Fibroblast of mammary gland (primary cell): ENCODE results near the gene P3H4.
A peak's percentile ranks its signal among the peaks of the same experiment; 100 is the strongest.

Experiments used
- DNase-seq: peaks from one replicate; pipeline ENCODE4 v3.0.0-alpha.2; 2010; ENCODE audit warnings: low read depth
- H3K4me3 ChIP-seq: 2 replicates; pipeline ENCODE4 v1.5.1; 2011; ENCODE audit warnings: low read depth, mild to moderate bottlenecking, low read length, moderate library complexity; ENCODE audit not compliant: control insufficient read depth
- TF ChIP-seq, protein P1 (sequence below): conservative IDR thresholded peaks from 2 replicates; pipeline ENCODE4 v1.5.1; 2011; ENCODE audit warnings: low read depth, low read length, inconsistent platforms; ENCODE audit not compliant: control insufficient read depth, insufficient read depth

P3H4 gene

DNA sequence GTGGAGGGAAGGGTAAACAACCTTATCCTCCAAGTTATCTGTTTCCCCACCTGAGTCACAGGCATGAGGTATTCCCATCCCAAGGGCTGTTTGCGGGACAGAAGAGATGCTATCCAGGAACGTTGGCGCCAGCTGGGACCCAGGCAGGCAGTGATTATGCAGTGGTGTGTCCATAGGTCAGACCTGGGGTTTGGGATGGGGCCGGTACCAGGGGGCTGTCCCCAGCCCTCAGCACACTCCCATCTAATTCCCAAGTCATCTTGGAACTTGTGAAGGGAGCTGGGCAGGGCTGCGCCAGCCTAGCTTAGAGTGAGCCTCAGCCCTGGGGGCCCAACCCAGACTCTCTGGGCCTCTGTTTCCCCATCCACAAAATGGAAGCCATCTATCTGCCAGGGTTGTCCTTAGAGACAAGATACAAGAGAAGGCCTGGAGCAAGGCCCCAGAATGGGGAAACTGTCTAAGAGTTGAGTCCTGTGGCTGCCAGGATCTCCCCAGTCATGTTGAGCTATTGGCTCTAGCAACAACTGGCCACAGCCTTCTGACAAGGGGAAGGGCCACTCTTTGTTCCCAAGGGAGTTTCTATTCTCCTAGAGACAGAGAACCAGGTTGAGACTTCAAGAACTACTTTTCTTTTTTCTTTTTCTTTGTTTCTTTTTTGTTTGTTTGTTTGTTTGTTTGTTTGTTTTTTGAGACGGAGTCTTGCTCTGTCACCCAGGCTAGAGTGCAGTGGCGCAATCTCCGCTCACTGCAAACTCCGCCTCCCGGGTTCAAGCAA lies 15.4 kb downstream of the P3H4 start:
- H3K4me3 ChIP-seq: no peak overlapping the region
- TF ChIP-seq, protein P1, sequence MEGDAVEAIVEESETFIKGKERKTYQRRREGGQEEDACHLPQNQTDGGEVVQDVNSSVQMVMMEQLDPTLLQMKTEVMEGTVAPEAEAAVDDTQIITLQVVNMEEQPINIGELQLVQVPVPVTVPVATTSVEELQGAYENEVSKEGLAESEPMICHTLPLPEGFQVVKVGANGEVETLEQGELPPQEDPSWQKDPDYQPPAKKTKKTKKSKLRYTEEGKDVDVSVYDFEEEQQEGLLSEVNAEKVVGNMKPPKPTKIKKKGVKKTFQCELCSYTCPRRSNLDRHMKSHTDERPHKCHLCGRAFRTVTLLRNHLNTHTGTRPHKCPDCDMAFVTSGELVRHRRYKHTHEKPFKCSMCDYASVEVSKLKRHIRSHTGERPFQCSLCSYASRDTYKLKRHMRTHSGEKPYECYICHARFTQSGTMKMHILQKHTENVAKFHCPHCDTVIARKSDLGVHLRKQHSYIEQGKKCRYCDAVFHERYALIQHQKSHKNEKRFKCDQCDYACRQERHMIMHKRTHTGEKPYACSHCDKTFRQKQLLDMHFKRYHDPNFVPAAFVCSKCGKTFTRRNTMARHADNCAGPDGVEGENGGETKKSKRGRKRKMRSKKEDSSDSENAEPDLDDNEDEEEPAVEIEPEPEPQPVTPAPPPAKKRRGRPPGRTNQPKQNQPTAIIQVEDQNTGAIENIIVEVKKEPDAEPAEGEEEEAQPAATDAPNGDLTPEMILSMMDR: no peak
- no peak for DNase-seq

- TF ChIP-seq, protein P1: no peak
- no peak overlapping the region for H3K4me3 ChIP-seq
- no peak for DNase-seq
Measured at GRCh38 chr17:41794540-41794975, 17.2 kb downstream of the P3H4 start.

GRCh38 chr17:41793784-41794539 lies 17.8 kb downstream of the P3H4 start:
- TF ChIP-seq, protein P1: no peak
- DNase-seq: no peak
- no peak overlapping the region for H3K4me3 ChIP-seq

DNA sequence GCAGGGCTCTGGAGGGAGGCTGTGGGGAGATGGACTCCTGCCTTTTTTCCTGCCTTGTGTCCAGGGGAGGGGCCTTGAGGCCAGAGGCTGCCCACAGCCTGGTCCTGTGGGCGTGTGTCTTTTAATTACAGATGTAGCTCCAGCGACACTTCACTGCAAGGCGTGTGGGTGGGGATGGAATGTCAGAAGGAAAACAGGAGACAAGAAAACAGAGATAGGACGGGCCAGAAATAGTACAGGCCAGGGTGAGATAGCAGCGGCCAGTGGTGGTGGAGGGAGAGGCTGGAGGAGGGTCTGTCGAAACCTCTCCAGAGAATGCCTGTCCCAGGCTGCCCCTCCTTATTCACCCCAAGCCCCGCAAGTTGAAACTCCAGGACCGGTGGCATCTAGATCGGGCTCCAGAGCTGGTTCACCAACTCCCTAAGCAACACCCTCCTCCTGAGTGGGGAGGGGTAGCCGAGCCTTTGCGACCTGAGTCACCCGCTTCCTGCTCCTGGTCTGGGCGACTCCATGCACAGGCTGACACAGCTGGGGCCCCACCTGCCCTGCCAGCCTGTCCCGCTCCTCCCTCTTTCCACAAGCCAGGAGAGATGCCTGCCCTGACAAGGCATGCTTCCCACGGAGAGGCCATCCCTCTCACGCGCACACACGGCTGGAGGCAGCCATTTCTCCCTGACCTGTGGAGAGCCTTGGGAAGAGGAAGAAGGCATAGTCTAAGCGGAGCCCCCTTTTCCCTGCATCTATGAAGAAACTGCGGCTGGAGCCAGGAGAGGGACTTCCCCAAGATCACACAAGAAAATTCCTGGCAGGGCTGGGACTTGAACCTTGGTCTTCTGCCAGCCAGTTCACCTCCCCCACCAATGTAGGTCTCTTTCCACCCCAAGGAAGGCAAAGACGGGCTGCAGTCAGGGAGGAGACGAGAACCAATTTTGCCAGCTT lies 18.6 kb downstream of the P3H4 start:
- no peak for DNase-seq
- H3K4me3 ChIP-seq: no peak overlapping the region
- TF ChIP-seq, protein P1: no peak

DNA sequence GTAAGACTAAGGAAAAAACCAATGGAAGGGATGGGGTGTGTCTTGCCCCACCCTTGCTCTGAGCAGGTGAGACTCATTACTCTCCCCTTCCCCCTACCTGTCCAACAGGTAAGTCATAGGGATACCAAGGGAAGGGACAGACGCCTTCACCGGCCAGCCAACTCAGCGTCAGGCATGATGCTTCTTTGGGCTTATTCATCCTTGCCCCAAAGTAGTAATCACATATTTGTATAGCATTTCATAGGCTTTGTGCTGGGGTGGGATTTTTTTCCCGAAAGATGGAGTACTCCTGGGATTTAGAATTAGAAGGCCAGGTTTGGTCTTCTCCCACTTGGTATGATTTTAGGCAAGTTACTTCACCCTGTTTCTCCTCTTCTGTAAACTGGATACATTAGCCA lies 24.7 kb downstream of the P3H4 start:
- TF ChIP-seq, protein P1: no peak
- no peak overlapping the region for H3K4me3 ChIP-seq
- no peak for DNase-seq

- TF ChIP-seq, protein P1: no peak
Measured at GRCh38 chr17:41786227-41787020, 25.3 kb downstream of the P3H4 start, which contains the start of gene JUP. TSS of gene JUP (minus strand) at chr17:41786711. CDS start at chr17:41771854, 14,857 bp downstream.

More at GRCh38 chr17:41786227-41787020, 25.3 kb downstream of the P3H4 start, which contains the start of gene JUP:
- DNase-seq: peak; percentile 96
- peak within 1 kb of the TSS; percentile 24 for H3K4me3 ChIP-seq
